ENCODE data around the gene OSBP2.

The OSBP2 gene

DNA sequence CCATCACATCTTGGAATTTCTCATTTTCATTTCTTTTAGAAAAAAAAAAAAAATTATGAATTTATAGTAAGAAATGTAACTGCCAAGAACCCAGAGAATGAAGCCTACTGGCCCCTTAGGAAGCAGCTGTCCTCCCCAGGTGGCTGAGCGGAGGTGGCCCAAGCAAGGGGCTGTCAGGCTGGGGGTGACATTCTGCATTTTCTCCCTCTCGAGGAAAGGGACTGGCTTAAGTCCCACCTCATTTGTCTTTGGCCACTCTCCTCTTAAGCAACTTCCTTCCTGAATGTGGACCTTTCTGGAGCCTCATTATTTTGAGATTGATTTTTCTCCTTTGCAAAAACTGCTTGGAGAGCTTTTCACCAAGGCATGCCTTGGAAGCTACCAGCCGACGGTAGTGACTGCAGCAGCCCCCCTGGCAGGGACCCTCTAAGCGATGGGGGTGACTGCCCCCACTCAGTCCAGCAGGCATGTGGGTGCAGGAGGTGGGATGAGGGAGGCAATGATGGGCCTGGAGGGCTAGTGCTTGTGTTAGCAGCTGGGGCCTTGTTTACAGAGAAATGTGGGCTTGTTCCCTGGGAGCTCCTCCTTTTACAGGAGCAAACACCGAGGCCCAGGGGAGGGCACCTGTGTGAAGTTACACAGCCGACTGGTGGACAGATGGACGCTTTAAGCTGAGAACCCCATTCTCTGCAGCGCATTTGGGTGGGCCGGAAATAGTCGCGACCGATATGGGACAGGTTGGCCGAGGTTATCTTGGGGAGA is 162.2 kb downstream of the OSBP2 start:
- DNase-seq (ENCODE audit: low spot score), result no peak
- H3K36me3 ChIP-seq (ENCODE audit: low read depth), result peaks cover 25% of the 10 kb centered on the region
- no peak for ATAC-seq (ENCODE audit: low read depth)

DNA sequence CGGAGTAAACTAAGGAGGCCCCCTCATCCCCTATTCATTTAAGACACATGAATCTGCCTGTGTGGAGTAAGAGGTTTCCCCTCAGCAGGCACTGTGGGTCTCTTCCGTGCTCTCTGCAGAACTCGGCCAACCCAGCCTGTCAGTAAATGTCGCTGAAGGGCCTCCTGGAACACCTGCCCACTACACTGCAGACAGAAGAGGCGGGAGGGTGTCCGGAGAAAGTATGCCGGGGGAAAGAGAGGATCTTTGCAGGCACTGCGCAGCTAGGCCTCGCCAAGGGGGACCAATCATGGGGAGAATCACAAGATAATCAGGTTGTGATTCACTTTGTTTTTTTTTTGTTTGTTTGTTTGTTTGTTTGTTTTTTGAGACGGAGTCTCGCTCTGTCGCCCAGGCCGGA is 163.1 kb downstream of the OSBP2 start:
- TF ChIP-seq, protein P1, sequence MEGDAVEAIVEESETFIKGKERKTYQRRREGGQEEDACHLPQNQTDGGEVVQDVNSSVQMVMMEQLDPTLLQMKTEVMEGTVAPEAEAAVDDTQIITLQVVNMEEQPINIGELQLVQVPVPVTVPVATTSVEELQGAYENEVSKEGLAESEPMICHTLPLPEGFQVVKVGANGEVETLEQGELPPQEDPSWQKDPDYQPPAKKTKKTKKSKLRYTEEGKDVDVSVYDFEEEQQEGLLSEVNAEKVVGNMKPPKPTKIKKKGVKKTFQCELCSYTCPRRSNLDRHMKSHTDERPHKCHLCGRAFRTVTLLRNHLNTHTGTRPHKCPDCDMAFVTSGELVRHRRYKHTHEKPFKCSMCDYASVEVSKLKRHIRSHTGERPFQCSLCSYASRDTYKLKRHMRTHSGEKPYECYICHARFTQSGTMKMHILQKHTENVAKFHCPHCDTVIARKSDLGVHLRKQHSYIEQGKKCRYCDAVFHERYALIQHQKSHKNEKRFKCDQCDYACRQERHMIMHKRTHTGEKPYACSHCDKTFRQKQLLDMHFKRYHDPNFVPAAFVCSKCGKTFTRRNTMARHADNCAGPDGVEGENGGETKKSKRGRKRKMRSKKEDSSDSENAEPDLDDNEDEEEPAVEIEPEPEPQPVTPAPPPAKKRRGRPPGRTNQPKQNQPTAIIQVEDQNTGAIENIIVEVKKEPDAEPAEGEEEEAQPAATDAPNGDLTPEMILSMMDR (IDR thresholded peaks at IDR 0.05; ENCODE audit: poor library complexity, severe bottlenecking), result no peak
- Histone ChIP-seq H3K4me1 (ENCODE audit: insufficient read depth, poor library complexity, severe bottlenecking) (no peaks in the 10 kb centered on the region), H3K4me3 (ENCODE audit: severe bottlenecking) (no peak overlapping the region), H3K27ac (ENCODE audit: poor library complexity, severe bottlenecking) (no peak overlapping the region), H3K27me3 (ENCODE audit: insufficient read depth, poor library complexity, severe bottlenecking) (no peaks in the 10 kb centered on the region), H3K9me3 (ENCODE audit: severe bottlenecking) (peaks cover 2% of the 10 kb centered on the region), H3K36me3 (ENCODE audit: low read depth) (peaks cover 16% of the 10 kb centered on the region)
- ATAC-seq (ENCODE audit: low read depth) (no peak), DNase-seq (ENCODE audit: low spot score) (no peak)

More for the DNA sequence above, 162.2 kb downstream of the OSBP2 start:
- H3K9me3 ChIP-seq (ENCODE audit: severe bottlenecking), result peaks cover 9% of the 10 kb centered on the region
- no peak overlapping the region for H3K27ac ChIP-seq (ENCODE audit: poor library complexity, severe bottlenecking)
- TF ChIP-seq, protein P1 (IDR thresholded peaks at IDR 0.05; ENCODE audit: poor library complexity, severe bottlenecking), result no peak
- H3K27me3 ChIP-seq (ENCODE audit: insufficient read depth, poor library complexity, severe bottlenecking), result no peaks in the 10 kb centered on the region
- no peaks in the 10 kb centered on the region for H3K4me1 ChIP-seq (ENCODE audit: insufficient read depth, poor library complexity, severe bottlenecking)
- H3K4me3 ChIP-seq (ENCODE audit: severe bottlenecking), result no peak overlapping the region

DNA sequence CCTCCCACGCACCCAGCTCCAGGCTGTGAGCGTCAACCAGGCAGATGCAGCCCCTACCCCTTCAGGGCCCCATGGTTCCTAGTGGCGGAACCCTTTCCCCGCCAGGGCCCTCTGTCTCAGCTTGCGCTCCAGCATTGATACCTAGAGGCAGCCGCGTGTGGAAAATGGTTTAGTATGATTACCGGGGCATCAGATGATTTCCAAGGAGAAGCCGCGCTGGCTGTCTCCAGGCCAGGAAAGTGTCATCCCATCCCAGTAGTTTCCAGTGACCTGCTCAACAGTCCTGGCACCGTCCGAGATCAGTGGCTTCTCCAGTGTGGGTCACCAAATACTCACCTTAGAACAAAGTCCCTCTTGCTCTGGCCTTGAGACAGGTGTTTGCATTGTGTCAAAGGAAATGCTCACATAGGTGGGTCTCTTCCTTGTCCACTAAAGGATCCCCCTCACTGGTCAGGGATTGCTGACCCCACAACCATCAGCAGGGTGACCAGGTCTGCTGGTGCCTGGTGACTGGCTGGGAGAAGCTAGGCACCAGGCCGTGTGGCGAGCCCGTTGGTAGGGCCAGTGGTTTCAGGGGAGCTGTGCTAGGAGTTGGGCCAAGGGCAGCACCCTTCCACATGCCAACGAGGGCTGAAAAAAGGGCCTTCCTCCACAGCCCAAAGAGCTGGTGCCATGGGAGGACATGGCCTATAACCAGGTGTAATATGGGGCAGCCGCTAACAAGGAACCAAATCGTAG is 164.5 kb downstream of the OSBP2 start:
- ATAC-seq (ENCODE audit: low read depth) (no peak), DNase-seq (ENCODE audit: low spot score) (no peak)
- no peaks in the 10 kb centered on the region for H3K27me3 ChIP-seq (ENCODE audit: insufficient read depth, poor library complexity, severe bottlenecking)
- H3K27ac ChIP-seq (ENCODE audit: poor library complexity, severe bottlenecking), result no peak overlapping the region
- TF ChIP-seq, protein P1 (IDR thresholded peaks at IDR 0.05; ENCODE audit: poor library complexity, severe bottlenecking), result no peak
- no peak overlapping the region for H3K4me3 ChIP-seq (ENCODE audit: severe bottlenecking)
- peaks cover 10% of the 10 kb centered on the region; the same call in 1 of the 2 replicates for H3K36me3 ChIP-seq (ENCODE audit: low read depth)
- H3K4me1 ChIP-seq (ENCODE audit: insufficient read depth, poor library complexity, severe bottlenecking), result no peaks in the 10 kb centered on the region
- H3K9me3 ChIP-seq (ENCODE audit: severe bottlenecking), result no peaks in the 10 kb centered on the region

DNA sequence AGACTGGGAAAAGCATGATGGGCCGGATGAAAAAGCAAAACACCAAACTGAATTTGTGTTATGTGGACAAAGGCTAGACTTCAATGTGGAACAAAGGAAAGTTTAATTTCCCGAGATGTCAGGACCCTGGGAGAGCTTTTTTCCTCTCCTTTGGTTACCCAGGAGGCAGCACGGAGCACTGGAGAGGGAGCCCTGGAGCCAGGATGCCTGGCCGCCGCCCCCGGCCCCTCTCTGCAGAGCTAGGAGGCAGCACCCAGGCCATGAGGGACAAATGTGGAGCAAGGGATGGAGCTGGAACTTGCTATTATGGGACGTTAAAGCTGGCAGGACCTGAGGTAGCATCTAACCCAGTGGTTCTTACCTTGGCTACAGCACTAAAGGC is 165.0 kb downstream of the OSBP2 start:
- Histone ChIP-seq H3K4me1 (ENCODE audit: insufficient read depth, poor library complexity, severe bottlenecking) (no peaks in the 10 kb centered on the region), H3K9me3 (ENCODE audit: severe bottlenecking) (no peaks in the 10 kb centered on the region), H3K36me3 (ENCODE audit: low read depth) (peaks cover 6% of the 10 kb centered on the region; the same call in 1 of the 2 replicates), H3K4me3 (ENCODE audit: severe bottlenecking) (no peak overlapping the region), H3K27ac (ENCODE audit: poor library complexity, severe bottlenecking) (no peak overlapping the region), H3K27me3 (ENCODE audit: insufficient read depth, poor library complexity, severe bottlenecking) (no peaks in the 10 kb centered on the region)
- TF ChIP-seq, protein P1 (IDR thresholded peaks at IDR 0.05; ENCODE audit: poor library complexity, severe bottlenecking), result no peak
- ATAC-seq (ENCODE audit: low read depth) (no peak), DNase-seq (ENCODE audit: low spot score) (no peak)
